GM13976 (cell line): ENCODE measurements around the gene PTPRM.

Source experiments
- DNase-seq: peaks from one replicate; pipeline ENCODE4 v3.0.0; 2012; ENCODE audit warnings: low spot score
- in situ Hi-C: fragments of 300-500 bp; cut with MboI; formaldehyde crosslinking; loops from one replicate; pipeline ENCODE4 v1.12.0; 2022; ENCODE audit warnings: low sequenced_read_pairs, mixed read lengths, inconsistent platforms; ENCODE audit not compliant: unreplicated experiment
- TF ChIP-seq, protein P1 (sequence below): IDR thresholded peaks from 2 replicates; pipeline ENCODE4 v1.5.1; 2012; ENCODE audit warnings: borderline replicate concordance, mild to moderate bottlenecking; ENCODE audit not compliant: insufficient read depth; ENCODE audit errors: extremely low read depth, missing control alignments, control extremely low read depth

The PTPRM gene

DNA sequence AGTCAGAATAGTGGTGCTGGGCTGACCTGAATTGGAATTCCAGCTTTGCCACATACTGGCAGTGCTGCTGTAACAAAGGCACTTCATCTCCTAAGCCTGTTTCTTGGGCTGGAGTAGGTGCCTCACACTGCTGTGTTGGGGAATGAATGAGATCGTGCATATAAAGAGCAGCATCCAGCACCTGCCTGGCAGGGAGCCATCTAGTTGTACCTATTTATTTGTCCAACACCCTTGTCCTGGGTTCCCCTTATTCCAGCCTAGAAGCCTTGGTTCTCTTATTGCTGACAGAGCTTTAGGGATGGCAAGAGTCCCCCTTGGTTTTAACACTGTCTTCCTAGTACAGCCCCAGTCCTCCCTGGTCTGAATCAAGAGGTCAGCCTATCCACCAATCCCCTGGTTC, 766.8 kb downstream of the PTPRM start:
- DNase-seq, result no peak
- in situ Hi-C loops, result no loop called here
- TF ChIP-seq, protein P1, sequence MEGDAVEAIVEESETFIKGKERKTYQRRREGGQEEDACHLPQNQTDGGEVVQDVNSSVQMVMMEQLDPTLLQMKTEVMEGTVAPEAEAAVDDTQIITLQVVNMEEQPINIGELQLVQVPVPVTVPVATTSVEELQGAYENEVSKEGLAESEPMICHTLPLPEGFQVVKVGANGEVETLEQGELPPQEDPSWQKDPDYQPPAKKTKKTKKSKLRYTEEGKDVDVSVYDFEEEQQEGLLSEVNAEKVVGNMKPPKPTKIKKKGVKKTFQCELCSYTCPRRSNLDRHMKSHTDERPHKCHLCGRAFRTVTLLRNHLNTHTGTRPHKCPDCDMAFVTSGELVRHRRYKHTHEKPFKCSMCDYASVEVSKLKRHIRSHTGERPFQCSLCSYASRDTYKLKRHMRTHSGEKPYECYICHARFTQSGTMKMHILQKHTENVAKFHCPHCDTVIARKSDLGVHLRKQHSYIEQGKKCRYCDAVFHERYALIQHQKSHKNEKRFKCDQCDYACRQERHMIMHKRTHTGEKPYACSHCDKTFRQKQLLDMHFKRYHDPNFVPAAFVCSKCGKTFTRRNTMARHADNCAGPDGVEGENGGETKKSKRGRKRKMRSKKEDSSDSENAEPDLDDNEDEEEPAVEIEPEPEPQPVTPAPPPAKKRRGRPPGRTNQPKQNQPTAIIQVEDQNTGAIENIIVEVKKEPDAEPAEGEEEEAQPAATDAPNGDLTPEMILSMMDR, result no peak

DNA sequence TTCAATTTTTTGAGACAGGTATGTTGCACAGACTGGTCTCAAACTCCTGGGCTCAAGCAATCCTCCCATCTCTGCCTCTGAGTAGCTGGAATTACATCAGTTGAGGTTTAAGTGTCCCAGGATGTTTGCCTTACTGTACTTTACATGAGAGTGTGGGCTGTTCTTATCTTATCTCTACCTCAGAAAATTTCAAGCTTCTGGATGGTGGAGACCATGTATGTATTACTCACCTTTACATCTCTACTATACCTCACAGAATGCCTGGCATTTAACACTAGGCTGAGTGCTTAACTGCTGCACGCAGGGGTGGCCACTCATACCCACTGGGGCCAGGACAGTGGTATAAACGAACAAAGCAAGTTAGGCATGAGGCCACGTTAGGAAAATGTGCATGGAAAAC, 770.1 kb downstream of the PTPRM start:
- DNase-seq, result no peak
- in situ Hi-C loops, result no loop called here
- TF ChIP-seq, protein P1, result no peak

DNA sequence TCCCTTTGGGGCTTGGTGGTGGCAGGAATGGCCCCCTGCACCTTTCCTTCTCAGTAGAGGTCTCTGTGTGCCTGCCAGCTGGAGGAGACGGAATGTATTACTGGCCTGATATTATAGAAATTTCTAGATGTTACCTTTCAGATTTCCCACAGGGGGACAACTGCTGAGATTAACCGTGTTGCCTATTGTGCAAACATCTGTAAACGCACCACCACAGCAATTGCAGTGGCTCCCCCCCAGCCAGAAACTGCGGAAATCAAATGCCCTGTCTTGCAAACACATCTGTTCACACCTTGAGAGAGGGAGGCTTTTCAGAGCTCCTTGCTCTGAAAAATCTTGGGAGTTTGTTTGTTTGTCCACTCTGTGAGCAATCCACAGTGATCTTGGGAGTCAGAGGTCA, 772.1 kb downstream of the PTPRM start:
- in situ Hi-C loops, result no loop called here
- DNase-seq, result no peak
- TF ChIP-seq, protein P1, result no peak

DNA sequence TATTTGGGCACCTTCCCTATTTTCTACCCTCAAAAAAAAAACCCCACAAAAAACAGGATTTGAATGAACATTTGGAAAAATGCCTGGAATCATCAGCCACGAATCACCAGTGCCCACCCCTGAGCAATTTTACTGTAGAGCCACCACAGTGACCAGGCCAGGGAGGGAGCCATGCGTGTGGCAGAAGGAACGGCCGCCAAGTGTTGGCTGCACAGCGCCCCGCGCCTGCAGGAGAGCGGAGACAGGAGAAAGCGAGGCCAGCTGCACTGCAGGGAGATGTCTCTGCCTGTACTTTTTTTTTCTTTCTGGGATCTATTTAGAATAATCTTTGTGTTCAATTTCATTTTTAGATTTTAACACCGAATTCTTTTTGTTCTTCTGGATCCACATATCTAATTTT, 772.8 kb downstream of the PTPRM start:
- TF ChIP-seq, protein P1, result no peak
- in situ Hi-C loops, result no loop called here
- DNase-seq, result no peak

DNA sequence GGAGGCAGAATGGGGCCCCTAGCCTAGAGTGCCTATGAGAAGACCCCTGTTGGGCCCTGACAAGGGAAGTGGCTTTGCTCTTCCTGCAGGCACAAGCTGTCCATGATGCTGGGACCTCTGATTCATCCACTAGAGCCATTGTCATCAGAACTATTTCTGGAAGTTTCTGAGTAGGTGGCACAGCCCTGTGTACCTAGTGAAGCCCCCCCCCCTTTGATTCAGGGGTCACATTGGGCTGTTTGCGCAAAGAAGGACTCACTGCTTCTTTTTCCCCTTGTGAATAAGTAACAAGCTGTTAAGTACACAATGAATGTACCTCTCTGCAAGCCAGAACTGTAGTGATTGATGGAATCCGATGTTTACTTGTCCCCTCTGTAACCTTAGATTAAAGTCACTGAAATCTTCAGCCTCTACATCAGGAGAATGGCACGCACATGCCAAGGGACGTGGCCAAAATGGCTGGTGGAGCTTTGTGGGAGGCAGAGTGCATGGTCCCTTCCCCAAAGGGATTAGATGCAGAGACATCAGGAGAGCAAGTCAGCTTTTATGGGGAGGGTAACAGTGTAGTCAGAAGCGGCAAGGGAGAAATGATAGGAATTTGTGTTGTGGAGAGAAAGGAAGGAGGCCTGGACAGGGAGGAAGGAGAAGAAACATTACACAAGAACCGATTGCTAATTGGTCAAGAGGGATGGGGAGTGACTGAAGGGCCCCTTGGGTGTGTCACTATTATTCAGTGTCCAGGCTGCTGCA, 774.5 kb downstream of the PTPRM start:
- in situ Hi-C loops, result no loop called here
- TF ChIP-seq, protein P1, result no peak
- DNase-seq, result no peak

- in situ Hi-C loops, result no loop called here
- DNase-seq, result no peak
- TF ChIP-seq, protein P1, result no peak
Measured at GRCh38 chr18:8348051-8348720, 781.1 kb downstream of the PTPRM start.
